Spleen (tissue), 7 donors: ENCODE data around the gene CTBP1.

Source experiments
- POLR2A ChIP-seq, 3 donors: fragments of 450-650 bp; IDR thresholded peaks; one replicate each; pipeline ENCODE4 v1.5.1; 2017; ENCODE audit warnings: antibody characterized with exemption in 3 of 3, mild to moderate bottlenecking in 1 of 3
- POLR2AphosphoS5 ChIP-seq, 3 donors: sonication (generic); formaldehyde crosslinking; IDR thresholded peaks; one replicate each; pipeline ENCODE4 v1.5.1; 2017; ENCODE audit warnings: antibody characterized with exemption in 3 of 3
- TF ChIP-seq, protein P1 (sequence below), 11 experiments: fragments of 200-600 bp in 7 of 11; fragments of 450-650 bp in 4 of 11; sonication (generic) in 4 of 11; IDR thresholded peaks in 8 of 11; conservative IDR thresholded peaks in 3 of 11; 1 replicate in 7 of 11; 2 replicates in 4 of 11; pipeline versions ENCODE4 v1.4.0 to v1.8.0; 2016 to 2021; ENCODE audit warnings: antibody characterized with exemption in 11 of 11, inconsistent platforms in 4 of 11, mild to moderate bottlenecking in 1 of 11
- donor health status: DM: no; HTN: no; CAD: no; lungs with moderate emphysema.
- donor health status: DM: no; HTN: no; CAD: no.
- donor health status: DM: no; HTN: no; CAD: no.

DNA sequence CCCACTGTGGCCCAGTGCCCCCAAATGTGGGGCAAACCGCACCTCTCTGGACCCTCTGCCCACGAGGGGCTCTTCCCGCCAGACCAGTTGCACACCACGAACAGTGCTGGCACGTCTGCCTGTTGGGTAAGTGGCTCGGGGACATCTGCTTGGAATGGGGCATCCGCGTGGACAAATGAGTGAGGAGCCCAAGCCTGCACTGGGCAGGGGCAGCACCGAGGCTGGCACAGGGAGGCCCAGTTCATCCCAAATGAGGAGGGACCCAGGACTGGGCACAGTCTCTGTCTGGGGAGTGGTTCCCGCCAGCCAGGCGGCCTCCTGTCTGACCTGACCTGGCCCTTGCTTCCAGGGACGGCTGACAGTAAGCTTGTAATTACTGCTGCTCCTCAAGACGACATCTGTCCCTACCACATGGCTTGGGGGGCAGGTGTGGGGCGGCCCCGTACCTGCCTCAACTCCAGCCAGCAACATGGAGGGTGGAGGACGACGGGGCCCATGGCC, 79.7 kb downstream of the CTBP1 start:
- TF ChIP-seq, protein P1, sequence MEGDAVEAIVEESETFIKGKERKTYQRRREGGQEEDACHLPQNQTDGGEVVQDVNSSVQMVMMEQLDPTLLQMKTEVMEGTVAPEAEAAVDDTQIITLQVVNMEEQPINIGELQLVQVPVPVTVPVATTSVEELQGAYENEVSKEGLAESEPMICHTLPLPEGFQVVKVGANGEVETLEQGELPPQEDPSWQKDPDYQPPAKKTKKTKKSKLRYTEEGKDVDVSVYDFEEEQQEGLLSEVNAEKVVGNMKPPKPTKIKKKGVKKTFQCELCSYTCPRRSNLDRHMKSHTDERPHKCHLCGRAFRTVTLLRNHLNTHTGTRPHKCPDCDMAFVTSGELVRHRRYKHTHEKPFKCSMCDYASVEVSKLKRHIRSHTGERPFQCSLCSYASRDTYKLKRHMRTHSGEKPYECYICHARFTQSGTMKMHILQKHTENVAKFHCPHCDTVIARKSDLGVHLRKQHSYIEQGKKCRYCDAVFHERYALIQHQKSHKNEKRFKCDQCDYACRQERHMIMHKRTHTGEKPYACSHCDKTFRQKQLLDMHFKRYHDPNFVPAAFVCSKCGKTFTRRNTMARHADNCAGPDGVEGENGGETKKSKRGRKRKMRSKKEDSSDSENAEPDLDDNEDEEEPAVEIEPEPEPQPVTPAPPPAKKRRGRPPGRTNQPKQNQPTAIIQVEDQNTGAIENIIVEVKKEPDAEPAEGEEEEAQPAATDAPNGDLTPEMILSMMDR (IDR thresholded peaks at IDR 0.05 in 8 of 11, conservative IDR thresholded peaks at IDR 0.05 in 3 of 11), result no peak
- TF ChIP-seq POLR2A (IDR thresholded peaks at IDR 0.05) (no peak), POLR2AphosphoS5 (IDR thresholded peaks at IDR 0.05) (no peak)
